ENCODE data around the gene QSER1.

- no peak for TF ChIP-seq CTCF (IDR thresholded peaks at IDR 0.05)
- no peak for TF ChIP-seq POLR2A (IDR thresholded peaks at IDR 0.05)
Measured at GRCh38 chr11:33028537-33028914, 135.9 kb downstream of the QSER1 start.
